Stimulated activated CD4-positive, alpha-beta T cell treated with anti-CD3 and anti-CD28 coated beads, Interleukin-4, amount 100 ng/mL, for 48 hours (primary cell): ENCODE data around the gene MUC20.
"Not testable (repeated sequence)": the region's sequence is repeated elsewhere in the genome, so short reads cannot be mapped to it uniquely, and the experiment has no call there.

Experiments used
- DNase-seq, 2 donors: peaks; one replicate each; pipeline ENCODE4 v3.0.0-alpha.2; 2020; ENCODE audit warnings: low read depth in 2 of 2

MUC20 gene

DNA sequence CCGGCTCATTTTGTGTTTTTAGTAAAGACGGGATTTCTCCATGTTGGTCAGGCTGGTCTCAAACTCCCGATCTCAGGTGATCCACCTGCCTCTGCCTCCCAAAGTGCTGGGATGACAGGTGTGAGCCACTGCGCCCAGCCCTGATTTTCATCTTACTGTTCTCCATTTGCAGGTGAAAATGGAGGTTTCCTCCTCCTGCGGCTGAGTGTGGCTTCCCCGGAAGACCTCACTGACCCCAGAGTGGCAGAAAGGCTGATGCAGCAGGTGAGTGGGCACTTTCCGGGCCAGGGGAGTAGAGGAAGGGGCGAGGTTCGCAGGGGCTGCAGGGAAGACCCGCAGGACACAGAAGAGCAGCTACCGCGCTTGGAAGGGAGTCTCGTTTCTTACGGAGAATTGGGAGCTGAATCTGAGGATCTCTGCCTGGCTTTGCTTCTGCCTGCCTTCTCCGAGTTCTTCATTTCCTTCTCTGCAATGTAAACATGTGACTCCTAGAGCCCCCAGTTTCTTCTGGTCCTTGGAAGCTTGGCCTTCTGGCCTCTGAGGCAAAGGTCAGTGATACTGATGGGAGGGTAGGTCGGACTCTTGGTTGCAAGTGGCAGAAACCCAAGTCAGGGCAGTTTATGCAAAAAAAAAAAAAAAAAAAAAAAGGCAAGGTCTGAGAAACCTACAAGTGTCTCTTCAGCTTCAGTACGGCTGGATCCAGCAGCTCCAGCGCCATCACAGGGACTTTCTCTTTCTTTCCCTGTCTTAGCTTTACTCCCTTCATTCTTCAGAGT, 8.9 kb downstream of the MUC20 start:
- DNase-seq, result no peak

DNA sequence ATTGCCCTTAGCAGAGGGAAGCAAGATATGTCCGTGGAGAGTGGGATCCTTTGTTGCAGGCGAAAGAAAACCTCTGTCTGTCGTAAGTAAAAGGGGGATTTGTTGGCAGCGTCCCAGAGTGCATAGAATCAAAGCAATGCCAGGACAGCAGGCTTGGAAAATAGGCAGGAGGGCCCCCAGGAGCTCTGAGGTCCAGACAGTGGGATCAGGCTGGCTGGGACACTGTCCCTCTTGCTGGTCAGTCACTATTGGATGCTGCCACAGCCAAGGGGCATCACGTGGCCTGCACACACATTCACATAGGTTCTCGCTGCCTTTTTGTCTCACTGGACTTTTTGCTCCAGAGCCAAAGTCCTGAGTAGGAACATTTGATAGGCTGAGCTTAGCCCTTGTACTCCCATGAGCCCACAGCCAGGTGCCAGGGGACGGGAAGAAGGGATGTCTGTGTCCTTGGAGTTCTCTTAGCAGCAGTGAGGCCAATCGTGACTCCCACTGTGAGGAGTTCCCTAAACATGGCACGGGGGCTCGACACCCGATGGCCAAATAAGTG, 10.7 kb downstream of the MUC20 start:
- no peak for DNase-seq

DNA sequence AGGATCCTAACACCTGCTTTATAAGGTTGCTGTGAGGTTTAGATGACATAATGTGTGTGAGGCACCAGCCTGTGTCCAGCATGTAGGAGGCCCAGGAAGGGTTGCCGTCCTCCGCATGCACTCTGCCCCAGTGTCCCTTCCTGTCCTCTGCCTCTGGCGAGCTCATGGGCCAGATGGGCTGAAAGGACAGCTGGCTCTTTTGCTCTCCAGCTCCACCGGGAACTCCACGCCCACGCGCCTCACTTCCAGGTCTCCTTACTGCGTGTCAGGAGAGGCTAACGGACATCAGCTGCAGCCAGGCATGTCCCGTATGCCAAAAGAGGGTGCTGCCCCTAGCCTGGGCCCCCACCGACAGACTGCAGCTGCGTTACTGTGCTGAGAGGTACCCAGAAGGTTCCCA, 12.2 kb downstream of the MUC20 start:
- no peak for DNase-seq

DNA sequence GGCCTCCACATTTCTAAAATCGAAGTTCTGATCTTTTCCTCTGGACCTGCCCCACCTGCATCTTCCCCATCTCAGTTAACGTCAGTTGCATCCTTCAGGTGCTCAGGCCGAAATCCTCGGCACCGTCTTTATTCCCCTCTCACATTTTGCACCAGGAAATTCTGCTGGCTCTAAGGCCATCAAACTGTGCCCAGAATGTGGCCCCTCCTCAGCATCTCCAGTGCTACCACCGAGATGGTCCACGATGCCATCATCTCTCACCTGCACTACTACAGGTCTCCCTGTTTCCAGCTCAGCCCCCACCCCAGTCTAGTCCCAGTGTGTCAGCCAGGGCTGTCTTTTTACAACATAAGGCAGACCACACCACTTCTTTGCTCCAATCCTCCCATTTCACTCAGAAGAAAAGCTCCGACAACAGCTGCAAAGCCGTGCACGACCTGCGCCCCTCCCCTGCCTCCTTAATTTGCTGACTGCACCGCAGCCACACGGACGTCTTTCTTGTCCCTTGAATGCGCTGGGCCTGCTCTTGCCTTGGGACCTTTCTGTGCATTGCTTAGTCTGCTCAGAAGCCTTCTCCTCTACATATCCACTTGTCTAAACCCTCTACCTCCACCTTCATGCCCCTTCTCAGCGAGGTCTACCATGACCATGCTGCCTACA, 14.4 kb downstream of the MUC20 start:
- DNase-seq, result no peak

DNA sequence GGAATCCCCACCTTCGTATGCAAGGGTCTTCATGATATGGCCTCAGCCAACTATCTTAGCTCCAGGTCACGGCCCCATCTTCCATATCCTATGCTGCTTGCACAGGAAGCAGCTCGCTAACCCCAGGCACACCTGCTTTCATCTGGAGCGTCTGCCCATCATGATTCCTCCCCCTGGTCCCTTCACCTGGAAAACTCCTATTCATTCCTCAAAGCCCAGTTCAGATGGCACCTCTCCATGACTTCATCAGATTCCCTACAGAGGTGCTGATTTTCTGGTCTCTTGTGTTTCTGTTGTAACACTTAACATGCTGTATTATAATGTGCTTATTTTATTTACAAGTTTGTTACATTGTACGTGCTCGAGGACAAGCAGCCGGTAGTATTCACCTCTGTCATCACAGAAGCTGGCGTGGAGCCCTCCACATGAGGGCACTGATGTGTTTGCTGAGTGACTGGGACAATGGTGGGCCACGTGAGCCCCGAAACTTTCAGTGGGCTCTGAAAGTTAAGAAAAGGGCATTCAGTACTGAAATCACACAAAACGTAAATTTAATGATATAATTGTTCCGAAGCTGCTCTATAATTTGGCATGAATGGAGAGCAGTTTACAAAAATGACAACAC, 16.2 kb downstream of the MUC20 start:
- DNase-seq, result no peak

DNA sequence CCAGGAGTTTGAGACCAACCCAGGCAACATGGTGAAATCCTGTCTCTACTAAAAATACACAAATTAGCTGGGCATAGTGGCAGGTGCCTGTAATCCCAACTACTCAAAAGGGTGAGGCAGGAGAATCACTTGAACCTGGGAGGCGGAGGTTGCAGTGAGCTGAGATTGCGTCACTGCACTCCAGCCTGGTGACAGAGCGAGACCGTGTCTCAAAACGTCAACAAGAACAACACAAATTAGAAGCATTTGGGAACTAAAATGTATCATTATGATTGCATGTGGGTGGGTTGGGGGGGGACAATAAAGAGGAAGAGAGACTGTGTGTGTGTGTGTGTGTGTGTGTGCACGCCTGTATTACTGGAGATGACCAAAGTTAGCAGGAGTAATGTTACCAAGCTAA, 17.0 kb downstream of the MUC20 start:
- DNase-seq, result not testable (repeated sequence)

DNA sequence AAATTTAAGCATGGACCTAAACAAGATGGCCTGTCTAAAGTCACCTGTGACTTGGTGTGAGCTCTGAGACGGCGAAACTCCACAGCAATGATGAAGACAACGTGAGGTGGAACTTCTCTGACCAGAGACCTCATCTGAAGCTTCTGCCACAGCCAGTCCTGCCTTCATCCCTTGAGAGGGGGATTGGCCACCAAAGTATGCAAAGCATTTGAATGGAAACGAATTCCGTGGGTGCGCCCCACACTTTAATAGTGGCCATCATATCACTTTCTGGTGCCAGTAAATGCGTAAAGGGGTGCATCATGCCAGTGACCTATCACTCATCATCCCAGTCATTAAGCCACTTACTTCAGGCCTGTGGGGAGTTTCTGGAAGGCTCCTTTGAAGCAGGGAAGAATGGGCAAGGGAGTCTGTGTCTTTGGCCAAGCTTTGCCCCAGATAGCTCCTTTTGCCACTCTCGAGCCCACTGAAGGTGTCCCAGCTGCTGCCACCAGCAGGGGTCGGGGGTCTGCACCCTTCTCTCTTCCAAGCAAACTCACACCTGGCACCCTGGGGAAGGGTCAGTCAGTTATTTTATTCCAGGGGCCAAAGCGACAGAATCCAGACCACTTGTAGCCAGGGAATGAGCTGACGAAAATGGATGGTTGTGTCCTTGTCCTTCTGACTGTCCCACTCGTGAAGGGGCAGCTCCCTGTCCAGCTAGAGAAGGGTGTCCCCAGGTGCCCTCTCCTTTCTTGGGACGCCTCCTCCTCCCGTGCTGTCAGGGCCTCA, 17.7 kb downstream of the MUC20 start:
- DNase-seq, result no peak

DNA sequence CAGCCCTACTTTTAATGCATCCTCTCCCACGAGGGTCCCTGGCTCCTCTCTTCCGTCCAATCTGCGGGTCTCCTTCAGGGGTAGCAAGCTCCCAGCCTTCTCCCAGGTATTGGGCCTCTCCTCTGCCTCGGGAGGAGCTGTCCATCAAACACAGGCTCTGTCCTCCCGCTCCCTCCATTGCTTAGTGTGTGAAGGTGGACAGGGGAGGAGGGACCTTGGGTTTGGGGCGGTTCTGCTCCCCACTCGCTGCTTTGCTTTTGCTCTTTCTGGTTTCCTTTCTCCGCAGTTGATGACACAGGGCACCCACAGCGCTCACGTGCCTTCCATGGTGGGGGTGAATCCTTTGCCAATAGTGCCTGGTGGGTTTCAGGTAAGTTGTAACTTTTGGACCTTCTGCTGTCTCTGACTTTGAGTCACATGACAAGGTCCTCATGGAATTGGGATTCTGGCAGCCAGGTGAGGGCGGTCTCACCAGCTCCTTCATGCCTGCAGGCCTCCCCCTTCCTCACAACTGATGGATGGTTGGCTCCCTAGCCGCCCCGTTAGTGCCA, 18.9 kb downstream of the MUC20 start:
- no peak for DNase-seq

DNA sequence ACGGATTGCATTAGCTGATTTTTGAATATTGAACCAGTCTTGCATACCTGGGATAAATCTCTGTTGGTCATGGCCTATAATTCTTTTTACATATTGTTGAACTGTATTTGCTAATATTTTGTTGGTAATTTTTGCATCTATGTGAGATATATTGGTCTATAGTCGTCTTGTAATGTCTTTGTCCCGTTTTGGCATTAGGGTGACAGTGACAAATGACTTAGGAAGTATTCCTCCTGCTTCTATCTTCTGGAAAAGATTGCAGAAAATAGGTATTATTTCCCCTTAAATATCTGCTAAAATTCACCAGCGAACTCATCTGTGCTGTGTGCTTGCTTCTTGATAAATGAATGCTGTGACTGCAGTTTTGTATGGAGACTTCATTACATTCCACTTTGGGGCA, 23.7 kb downstream of the MUC20 start:
- DNase-seq, result no peak

DNA sequence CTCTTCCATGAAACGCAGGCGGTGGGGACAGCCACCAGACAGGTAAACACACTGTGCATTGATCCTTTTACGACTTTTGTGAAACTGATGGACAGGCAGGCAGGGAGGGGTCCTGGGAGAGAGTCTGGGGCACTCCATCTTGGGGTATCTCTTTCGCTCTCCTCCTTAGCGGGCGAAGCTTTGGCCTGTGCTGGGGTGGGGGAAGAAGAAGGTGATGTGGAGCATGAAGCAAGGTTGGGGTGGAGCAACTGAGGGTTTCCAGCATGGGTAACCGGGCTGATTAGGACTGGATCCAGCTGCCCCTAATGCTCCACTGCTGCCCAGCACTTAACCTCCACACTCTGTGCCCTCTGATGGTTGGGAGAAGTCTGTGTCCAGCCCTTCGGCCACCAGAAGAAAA, 25.6 kb downstream of the MUC20 start:
- DNase-seq, result no peak

DNA sequence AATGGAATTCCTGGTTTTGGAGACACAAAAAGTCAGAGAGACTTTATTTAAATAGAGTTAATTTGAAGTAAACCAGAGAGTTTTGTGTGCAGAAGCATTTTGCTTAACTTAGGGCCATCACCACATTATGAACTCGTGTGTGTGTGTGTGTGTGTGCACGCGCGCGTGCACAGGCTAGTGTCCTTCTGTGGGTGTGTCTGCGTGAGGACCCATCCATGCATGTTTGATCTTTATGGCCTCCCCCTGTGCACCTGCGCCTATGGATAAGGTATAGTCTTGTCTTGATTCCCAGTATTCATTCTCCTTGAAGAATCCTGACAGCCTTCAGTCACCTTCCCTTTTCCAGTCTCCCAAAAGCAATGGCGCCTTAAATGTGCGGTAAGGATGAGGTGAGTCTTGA, 26.0 kb downstream of the MUC20 start:
- DNase-seq, result no peak

DNA sequence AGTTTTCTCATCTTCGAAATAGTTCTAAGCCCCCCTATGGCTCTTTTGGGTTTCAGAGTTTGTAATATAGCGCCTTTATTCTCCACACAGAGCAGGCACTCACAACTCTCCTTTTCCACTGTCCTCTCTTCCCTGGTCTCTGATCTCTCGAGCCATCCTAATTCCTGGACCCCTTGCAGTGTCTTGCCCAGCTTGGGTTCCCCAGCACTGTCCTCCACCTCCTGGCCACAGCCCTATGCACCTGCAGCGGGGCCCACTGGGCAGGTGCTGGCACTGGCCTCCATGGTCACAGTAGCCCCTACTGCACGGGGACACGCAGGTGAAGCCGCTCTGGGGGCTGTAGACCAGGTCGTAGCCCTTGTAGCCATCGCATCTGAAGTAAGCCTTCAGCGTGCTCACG, 27.9 kb downstream of the MUC20 start:
- DNase-seq, result no peak

DNA sequence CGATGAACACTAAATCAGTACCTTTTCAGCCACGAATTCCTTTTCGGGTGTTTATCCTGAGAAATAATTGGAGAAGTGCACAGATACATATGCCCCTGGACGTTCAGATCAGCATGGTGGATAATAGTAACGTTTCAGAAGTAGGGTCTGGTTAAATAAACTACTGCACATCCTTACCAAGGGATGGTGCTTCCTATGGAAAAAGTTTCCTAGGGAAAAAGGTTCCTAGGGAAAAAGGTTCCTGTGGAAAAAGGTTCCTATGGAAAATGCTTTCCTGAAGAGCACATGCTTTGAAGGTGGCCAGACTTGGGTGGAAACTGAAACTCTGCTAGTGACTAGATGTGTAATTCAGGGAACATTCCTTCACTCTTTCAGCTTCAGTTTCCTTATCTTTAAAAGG, 28.3 kb downstream of the MUC20 start:
- not testable (repeated sequence) for DNase-seq

DNA sequence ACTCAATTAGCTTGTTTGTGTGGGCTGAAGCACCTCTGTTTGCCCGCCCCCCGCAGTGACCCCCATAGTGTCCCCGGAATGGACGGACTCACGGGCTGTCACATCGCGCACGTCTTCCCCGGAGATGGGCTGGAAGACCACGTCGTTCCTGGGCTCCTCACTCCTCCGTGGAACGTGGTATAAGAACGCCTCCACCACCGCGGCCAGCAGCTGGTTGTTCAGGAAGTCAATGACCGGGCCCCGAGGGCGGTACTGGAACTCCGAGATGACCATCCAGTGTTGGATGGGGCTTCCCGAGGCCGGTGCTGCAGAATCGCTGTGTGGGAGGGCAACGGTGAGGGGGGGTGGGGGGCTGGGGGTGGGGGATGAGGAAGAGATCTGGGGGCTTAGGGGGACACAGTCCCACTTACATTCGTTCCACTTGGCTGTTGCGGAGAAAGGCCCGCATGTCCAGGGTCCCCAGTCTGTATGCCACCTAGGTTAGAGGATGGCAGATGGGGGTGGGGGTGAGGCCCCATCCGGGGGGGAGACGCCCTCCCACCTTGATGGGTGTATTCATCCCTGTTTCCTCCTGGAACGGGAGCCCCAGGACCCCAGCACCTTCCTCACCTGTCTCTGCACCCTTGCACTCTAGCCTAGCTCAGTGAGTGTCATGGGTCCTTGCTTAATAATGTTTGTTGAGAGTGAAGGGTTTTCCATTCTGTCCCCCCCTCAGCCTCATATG, 30.2 kb downstream of the MUC20 start:
- no peak for DNase-seq

DNA sequence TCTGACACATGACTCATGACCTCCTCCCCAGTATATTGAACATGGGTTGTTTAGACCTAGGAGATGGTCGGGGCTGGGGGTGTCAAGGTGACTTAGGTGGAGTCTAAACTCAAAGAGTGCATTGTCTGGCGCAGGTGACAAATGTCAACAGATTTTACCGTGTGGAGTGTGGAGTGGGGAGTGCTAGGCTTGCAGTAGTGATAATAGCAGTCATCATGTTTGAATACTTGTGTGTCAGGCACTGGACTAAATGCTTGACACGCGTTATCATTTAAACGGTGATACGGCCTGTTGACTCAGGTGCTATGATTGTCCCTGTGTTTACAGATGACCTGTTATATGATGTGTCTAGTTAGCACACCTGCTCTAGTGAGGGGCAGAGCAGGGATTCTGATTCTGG, 30.8 kb downstream of the MUC20 start:
- no peak for DNase-seq

DNA sequence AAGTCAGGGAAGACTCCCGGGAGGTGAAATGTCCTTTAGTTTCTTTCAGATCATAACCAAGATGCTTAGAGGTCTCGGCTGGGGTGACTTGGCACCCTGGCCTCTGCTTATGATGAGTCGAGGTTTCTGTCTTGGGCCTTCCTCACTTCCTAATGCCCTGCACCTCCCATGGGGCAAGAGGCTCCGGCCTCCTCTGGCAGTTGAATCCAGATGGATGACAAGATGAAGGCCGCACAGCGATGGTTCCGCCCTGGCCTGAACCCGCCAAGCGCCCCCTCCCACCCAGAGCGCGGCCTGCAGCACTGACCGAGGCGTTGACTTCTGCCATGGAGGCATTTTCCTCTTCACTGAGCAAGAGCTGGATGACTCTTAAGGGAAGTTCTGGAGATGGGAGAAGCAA, 31.3 kb downstream of the MUC20 start:
- DNase-seq, result no peak

DNA sequence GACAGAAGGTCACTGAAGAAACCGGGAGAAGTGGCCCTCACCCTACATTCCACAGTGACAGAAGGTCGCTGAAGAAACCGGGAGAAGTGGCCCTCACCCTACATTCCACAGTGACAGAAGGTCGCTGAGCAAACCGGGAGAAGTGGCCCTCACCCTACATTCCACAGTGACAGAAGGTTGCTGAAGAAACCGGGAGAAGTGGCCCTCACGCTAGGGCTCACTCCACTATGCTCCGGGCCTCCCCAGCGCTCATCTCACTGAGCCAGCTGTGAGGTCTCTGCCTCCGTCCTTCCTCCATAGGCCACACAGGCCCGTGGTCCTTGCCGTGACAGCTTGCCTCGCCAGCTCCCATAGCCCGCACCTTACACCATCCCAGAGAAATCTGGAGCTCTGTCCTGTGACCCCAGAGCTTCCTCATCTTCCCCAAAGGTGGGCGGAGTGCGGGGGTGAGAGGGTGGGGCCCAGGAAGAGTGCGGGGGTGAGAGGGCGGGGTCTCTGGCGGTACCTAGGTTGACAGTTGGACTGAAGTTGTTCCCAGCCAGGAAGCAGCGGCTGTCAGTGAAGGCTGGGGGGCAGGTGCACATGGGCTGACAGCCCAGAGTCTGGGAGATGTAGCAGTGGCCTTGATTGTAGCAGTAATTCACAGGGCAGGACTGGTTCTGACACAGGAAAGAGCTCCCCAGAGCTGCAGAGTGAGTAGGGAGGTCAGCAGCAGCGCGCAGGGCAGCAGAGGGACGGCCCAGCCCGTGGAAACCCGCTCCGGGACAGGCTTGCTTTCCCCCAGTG, 32.0 kb downstream of the MUC20 start:
- no peak for DNase-seq

DNA sequence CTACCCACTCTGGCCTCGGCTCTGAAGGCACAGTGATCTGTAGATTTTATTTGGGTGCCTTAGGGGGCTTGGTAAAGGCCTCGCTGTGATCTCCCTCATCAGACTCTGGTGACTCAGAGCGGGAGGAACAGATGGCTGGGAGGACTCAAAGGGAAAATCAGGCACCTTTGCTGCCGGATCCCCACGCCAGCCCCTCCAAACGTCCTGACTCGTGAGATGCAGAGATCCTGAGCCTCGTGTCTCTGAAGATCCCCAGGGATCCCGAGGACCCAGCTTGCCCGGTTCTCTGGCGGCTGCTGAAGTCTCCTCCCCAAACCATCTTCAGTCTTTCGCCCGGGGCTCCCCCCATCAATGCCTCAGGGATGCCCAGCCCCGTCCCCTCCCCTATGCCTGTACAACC, 32.8 kb downstream of the MUC20 start:
- no peak for DNase-seq

DNA sequence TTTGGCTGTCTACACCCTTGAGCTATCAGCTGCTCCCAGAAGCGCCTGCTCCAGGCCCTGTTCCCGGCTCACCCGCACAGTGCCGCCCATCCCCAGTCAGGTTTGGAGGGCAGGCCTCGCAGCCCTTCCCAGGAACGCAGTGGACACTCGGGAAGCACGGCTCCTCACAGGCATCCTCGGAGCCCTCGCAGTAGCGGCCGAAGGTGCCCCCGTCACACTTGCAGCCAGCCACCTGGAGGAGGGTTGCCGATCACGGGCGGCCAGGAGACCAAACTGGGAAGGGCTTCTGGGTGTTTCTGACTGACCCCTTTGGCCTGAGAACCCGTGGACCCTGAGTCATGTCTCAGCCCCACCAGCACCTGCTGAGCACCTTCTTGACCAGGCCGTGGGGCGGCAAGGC, 33.4 kb downstream of the MUC20 start:
- no peak for DNase-seq

DNA sequence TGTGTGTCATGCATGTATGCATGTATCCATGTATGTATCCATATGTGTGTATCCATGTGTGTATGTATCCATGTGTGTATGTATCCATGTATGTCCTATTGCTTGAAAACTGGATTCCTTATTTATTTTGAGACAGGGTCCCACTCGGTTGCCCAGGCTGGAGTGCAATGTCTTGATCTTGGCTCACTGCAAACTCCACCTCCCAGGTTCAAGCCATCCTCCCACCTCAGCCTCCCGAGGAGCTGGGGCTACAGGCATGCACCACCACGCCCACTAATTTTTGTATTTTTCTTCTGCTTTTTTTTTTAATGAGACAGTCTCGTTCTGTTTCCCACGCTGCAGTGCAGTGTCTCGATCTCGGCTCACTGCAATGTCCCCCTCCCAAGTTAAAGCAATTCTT, 34.1 kb downstream of the MUC20 start:
- DNase-seq, result no peak
